GM23248 (cell line): ENCODE results near the gene GRM7. TPM values are rescaled to one million over a fixed set of nuclear protein-coding genes. Genes with fewer than 3 reads are reported as not detected.

Experiments
- DNase-seq: peaks from one replicate; pipeline ENCODE4 v3.0.0-alpha.2; 2015
- H2AFZ ChIP-seq: fragments of 200-600 bp; sonication (generic); 2 replicates; pipeline ENCODE4 v1.6.1; 2016; ENCODE audit warnings: antibody characterized with exemption
- H3F3A ChIP-seq: fragments of 200-600 bp; sonication (generic); 2 replicates; pipeline ENCODE4 v1.6.1; 2016; ENCODE audit warnings: mild to moderate bottlenecking, antibody characterized with exemption, mixed run types; ENCODE audit not compliant: insufficient read depth
- H3K27ac ChIP-seq: fragments of 200-600 bp; sonication (generic); 2 replicates; pipeline ENCODE4 v1.5.1; 2016; ENCODE audit warnings: mild to moderate bottlenecking
- H3K27me3 ChIP-seq: fragments of 200-600 bp; sonication (generic); replicated peaks from 2 replicates; pipeline ENCODE4 v1.6.1; 2016; ENCODE audit warnings: mild to moderate bottlenecking; ENCODE audit not compliant: insufficient read depth
- H3K36me3 ChIP-seq: fragments of 200-600 bp; sonication (generic); 2 replicates; pipeline ENCODE4 v1.6.1; 2016; ENCODE audit warnings: low read depth, mild to moderate bottlenecking
- H3K4me1 ChIP-seq: fragments of 200-600 bp; sonication (generic); 2 replicates; pipeline ENCODE4 v1.6.1; 2016; ENCODE audit warnings: mild to moderate bottlenecking; ENCODE audit not compliant: insufficient read depth
- H3K4me2 ChIP-seq: fragments of 200-600 bp; sonication (generic); one replicate; pipeline ENCODE4 v1.6.1; 2016; ENCODE audit warnings: mild to moderate bottlenecking; ENCODE audit not compliant: unreplicated experiment
- H3K4me3 ChIP-seq: fragments of 200-600 bp; sonication (generic); 2 replicates; pipeline ENCODE4 v1.5.1; 2016; ENCODE audit warnings: mild to moderate bottlenecking
- H3K79me2 ChIP-seq: fragments of 200-600 bp; sonication (generic); 2 replicates; pipeline ENCODE4 v1.6.1; 2016; ENCODE audit warnings: mild to moderate bottlenecking; ENCODE audit not compliant: insufficient read depth
- H3K9ac ChIP-seq: fragments of 200-600 bp; sonication (generic); 2 replicates; pipeline ENCODE4 v1.6.1; 2016; ENCODE audit warnings: mild to moderate bottlenecking
- H3K9me2 ChIP-seq: fragments of 200-600 bp; sonication (generic); 2 replicates; pipeline ENCODE4 v1.6.1; 2016; ENCODE audit warnings: mixed run types, mild to moderate bottlenecking, moderate library complexity; ENCODE audit not compliant: insufficient read depth
- H3K9me3 ChIP-seq: fragments of 200-600 bp; sonication (generic); one replicate; pipeline ENCODE4 v1.6.1; 2017; ENCODE audit warnings: low read depth
- H4K20me1 ChIP-seq: fragments of 200-600 bp; sonication (generic); 2 replicates; pipeline ENCODE4 v1.6.0; 2016; ENCODE audit not compliant: insufficient read depth
- EZH2 ChIP-seq: fragments of 200-600 bp; sonication (generic); IDR thresholded peaks from 2 replicates; pipeline ENCODE4 v1.6.1; 2018; ENCODE audit warnings: antibody characterized with exemption, mild to moderate bottlenecking; ENCODE audit not compliant: insufficient read depth, poor library complexity, severe bottlenecking
- EZH2phosphoT487 ChIP-seq: fragments of 200-600 bp; sonication (generic); IDR thresholded peaks from 2 replicates; pipeline ENCODE4 v1.6.1; 2018; ENCODE audit warnings: antibody characterized with exemption, moderate library complexity, mild to moderate bottlenecking, low read depth; ENCODE audit not compliant: insufficient read depth
- WGBS, 2 experiments: methylation state at CpG; one replicate each; pipeline ENCODE4 v1.1.6; 2015 to 2017; ENCODE audit warnings: low lambda C conversion rate in 2 of 2, low coverage in 1 of 2; ENCODE audit errors: missing lambda C conversion rate in 2 of 2; 5-methylcytosine and 5-hydroxymethylcytosine counted together
- in situ Hi-C: fragments of 300-500 bp; cut with MboI; formaldehyde crosslinking; loops from 2 replicates; pipeline ENCODE4 v1.15.0; 2020
- polyA plus RNA-seq: library from polyadenylated mRNA; unstranded; fragments of >200 nt; fragmentation: Nextera tagmentation; extraction: Ambion mirVana; gene quantifications from 2 replicates; pipeline ENCODE4 v1.2.1, GENCODE V29; 2016
- total RNA-seq: library from RNA; depleted of rRNA; stranded (reverse); fragments of >200 nt; shearing (Covaris generic); gene quantifications from 2 replicates; pipeline ENCODE4 v1.2.3, GENCODE V29; 2014

Gene GRM7
- total and polyA plus RNA-seq, 2 experiments from 2014 or later = not detected

DNA sequence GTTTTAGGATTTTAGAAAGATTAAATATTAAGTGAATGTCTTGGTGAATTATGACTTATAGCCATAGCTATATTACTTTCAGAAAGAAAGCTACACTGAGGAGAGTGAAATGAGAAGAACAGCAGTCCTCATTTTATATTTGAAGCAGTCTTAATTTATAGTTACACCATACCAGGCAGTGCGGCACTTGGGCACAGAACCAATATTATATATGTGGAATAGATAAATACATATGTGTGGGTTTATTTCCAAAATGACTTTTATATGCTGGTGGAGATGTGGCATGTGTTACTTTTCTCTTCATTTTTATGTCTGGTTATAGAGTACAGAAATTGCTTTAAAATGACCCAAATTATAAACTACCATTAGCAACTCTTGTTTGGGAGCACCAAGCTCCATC is 759.5 kb downstream of the GRM7 start:
- no peak overlapping the region for H2AFZ ChIP-seq
- H3K9me3 ChIP-seq = no peaks in the 10 kb centered on the region
- 57 to 68% methylated on average over 1 of the region's 1 CpG for WGBS, 2 experiments
- in situ Hi-C loops = no loop called here
- H3K4me3 ChIP-seq = no peak overlapping the region
- no peak overlapping the region for H3K27ac ChIP-seq
- H3F3A ChIP-seq = no peaks in the 10 kb centered on the region
- no peak overlapping the region for H3K9ac ChIP-seq
- no peaks in the 10 kb centered on the region for H3K4me1 ChIP-seq
- no peaks in the 10 kb centered on the region for H3K36me3 ChIP-seq
- no peaks in the 10 kb centered on the region for H3K27me3 ChIP-seq
- no peak for DNase-seq
- H3K79me2 ChIP-seq = no peaks in the 10 kb centered on the region
- H4K20me1 ChIP-seq = no peaks in the 10 kb centered on the region
- TF ChIP-seq EZH2phosphoT487 (no peak), EZH2 (no peak)
- no peaks in the 10 kb centered on the region for H3K9me2 ChIP-seq
- H3K4me2 ChIP-seq = no peak overlapping the region

- WGBS, 2 experiments = 15 to 16% methylated on average over 7 of the region's 7 CpGs
- H3K9me3 ChIP-seq = no peaks in the 10 kb centered on the region
- H3K4me2 ChIP-seq = no peak overlapping the region
- in situ Hi-C loops = no loop called here
- H3K9ac ChIP-seq = no peak overlapping the region
- H3K4me1 ChIP-seq = no peaks in the 10 kb centered on the region
- H2AFZ ChIP-seq = no peak overlapping the region
- no peaks in the 10 kb centered on the region for H3K9me2 ChIP-seq
- no peaks in the 10 kb centered on the region for H3K79me2 ChIP-seq
- no peaks in the 10 kb centered on the region for H3K36me3 ChIP-seq
- no peak overlapping the region for H3K4me3 ChIP-seq
- DNase-seq = no peak
- H4K20me1 ChIP-seq = no peaks in the 10 kb centered on the region
- no peaks in the 10 kb centered on the region for H3F3A ChIP-seq
- H3K27ac ChIP-seq = no peak overlapping the region
- TF ChIP-seq EZH2 = no peak
- no peak for TF ChIP-seq EZH2phosphoT487
- no peaks in the 10 kb centered on the region for H3K27me3 ChIP-seq
Observed at GRCh38 chr3:7621046-7621630, 760.2 kb downstream of the GRM7 start.

DNA sequence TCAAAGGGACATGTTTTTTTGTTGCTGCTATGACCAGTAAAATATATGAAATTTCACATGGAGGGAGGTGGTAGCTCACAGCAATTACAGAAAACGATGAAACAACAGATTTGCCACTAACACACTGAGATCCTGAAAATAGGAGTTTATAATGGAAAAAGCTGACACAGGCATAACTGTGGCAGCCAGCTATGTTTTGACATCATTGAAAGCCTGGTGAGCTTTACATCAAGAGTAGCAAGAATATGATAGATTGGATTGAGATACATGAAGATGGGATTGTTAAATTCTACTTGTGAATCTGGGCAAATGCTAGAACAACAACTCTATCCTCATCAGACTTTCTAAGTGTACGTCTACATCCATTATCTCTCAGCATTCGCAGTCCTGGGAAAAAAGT is 760.7 kb downstream of the GRM7 start:
- TF ChIP-seq EZH2 (no peak), EZH2phosphoT487 (no peak)
- DNase-seq = no peak
- WGBS, 2 experiments = 43 to 45% methylated on average over 3 of the region's 3 CpGs
- H3F3A ChIP-seq = no peaks in the 10 kb centered on the region
- H3K4me1 ChIP-seq = no peaks in the 10 kb centered on the region
- H3K4me3 ChIP-seq = no peak overlapping the region
- no peak overlapping the region for H3K4me2 ChIP-seq
- H3K27ac ChIP-seq = no peak overlapping the region
- no peaks in the 10 kb centered on the region for H3K9me3 ChIP-seq
- no peak overlapping the region for H3K9ac ChIP-seq
- in situ Hi-C loops = no loop called here
- no peaks in the 10 kb centered on the region for H4K20me1 ChIP-seq
- H2AFZ ChIP-seq = no peak overlapping the region
- no peaks in the 10 kb centered on the region for H3K27me3 ChIP-seq
- no peaks in the 10 kb centered on the region for H3K9me2 ChIP-seq
- no peaks in the 10 kb centered on the region for H3K36me3 ChIP-seq
- H3K79me2 ChIP-seq = no peaks in the 10 kb centered on the region

DNA sequence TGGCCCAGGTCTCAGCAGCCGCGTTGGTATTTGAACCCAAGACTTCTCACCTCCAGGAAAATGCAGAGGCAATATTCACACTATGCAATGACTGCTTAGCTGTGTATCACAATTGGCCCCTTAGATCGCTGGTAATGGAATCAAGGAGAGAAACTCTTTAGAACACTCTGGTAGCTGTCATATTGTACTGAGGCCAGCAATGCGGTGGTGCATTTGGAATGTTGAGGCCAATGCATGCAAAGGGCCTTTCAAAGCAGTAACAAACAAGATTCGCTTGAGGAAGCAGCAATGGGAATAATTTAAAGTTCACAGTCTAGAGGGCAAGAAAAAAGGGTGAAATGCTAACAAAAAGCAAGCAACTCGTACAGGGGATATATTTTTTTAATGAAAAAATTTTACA is 764.1 kb downstream of the GRM7 start:
- H2AFZ ChIP-seq = no peak overlapping the region
- no peaks in the 10 kb centered on the region for H3K4me1 ChIP-seq
- no peak overlapping the region for H3K27ac ChIP-seq
- H3K79me2 ChIP-seq = no peaks in the 10 kb centered on the region
- H3K9ac ChIP-seq = no peak overlapping the region
- DNase-seq = no peak
- no peaks in the 10 kb centered on the region for H3K27me3 ChIP-seq
- H3K9me3 ChIP-seq = no peaks in the 10 kb centered on the region
- H3K36me3 ChIP-seq = no peaks in the 10 kb centered on the region
- H3F3A ChIP-seq = no peaks in the 10 kb centered on the region
- no peaks in the 10 kb centered on the region for H4K20me1 ChIP-seq
- TF ChIP-seq EZH2 (no peak), EZH2phosphoT487 (no peak)
- no peaks in the 10 kb centered on the region for H3K9me2 ChIP-seq
- WGBS, 2 experiments = 27 to 28% methylated on average over 6 of the region's 6 CpGs
- in situ Hi-C loops = no loop called here
- no peak overlapping the region for H3K4me3 ChIP-seq
- H3K4me2 ChIP-seq = no peak overlapping the region
